OCI-LY7 (cell line): ENCODE measurements around the gene POP4.

Experiments used
- EZH2phosphoT487 ChIP-seq: fragments of 200-600 bp; sonication (generic); IDR thresholded peaks from 2 replicates; pipeline ENCODE4 v1.6.1; 2018; ENCODE audit warnings: low read depth, borderline replicate concordance, mild to moderate bottlenecking, mixed run types, antibody characterized with exemption, low read length, moderate library complexity, mixed read lengths
- TF ChIP-seq, protein P1 (sequence below): fragments of 200-600 bp; sonication (generic); conservative IDR thresholded peaks from 2 replicates; pipeline ENCODE4 v1.5.1; 2014; ENCODE audit warnings: mild to moderate bottlenecking, antibody characterized with exemption, low read length, moderate library complexity, mixed read lengths

DNA sequence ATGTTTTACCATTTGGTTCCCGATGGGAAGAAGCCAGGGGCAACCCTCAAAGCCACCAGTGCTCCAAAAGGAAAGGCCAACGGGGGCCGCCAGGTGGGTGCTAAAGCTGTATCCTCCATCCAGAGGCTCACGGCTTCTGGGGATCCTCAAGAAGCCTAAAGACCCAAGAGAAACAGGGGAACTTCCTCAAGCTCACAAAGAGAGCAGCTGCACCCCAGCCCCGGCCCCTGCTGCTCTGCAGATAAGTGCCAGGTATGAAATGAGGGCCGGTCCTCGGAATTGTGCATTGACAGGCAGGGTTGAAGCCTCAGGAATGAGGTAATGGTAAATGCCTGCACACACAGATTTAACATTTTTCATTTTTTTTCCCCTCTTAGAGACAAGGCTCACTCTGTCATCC is 8.0 kb upstream of the POP4 start:
- TF ChIP-seq, protein P1, sequence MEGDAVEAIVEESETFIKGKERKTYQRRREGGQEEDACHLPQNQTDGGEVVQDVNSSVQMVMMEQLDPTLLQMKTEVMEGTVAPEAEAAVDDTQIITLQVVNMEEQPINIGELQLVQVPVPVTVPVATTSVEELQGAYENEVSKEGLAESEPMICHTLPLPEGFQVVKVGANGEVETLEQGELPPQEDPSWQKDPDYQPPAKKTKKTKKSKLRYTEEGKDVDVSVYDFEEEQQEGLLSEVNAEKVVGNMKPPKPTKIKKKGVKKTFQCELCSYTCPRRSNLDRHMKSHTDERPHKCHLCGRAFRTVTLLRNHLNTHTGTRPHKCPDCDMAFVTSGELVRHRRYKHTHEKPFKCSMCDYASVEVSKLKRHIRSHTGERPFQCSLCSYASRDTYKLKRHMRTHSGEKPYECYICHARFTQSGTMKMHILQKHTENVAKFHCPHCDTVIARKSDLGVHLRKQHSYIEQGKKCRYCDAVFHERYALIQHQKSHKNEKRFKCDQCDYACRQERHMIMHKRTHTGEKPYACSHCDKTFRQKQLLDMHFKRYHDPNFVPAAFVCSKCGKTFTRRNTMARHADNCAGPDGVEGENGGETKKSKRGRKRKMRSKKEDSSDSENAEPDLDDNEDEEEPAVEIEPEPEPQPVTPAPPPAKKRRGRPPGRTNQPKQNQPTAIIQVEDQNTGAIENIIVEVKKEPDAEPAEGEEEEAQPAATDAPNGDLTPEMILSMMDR, result no peak
- TF ChIP-seq EZH2phosphoT487, result no peak
